Femur (tissue), 1 donor: Measurements from ENCODE around the gene WFDC10B.
"Not testable (repeated sequence)": the region's sequence is repeated elsewhere in the genome, so short reads cannot be mapped to it uniquely, and the experiment has no call there.

Experiments used
- DNase-seq: peaks from one replicate; pipeline ENCODE4 v3.0.0-alpha.2; 2017

The WFDC10B gene

DNA sequence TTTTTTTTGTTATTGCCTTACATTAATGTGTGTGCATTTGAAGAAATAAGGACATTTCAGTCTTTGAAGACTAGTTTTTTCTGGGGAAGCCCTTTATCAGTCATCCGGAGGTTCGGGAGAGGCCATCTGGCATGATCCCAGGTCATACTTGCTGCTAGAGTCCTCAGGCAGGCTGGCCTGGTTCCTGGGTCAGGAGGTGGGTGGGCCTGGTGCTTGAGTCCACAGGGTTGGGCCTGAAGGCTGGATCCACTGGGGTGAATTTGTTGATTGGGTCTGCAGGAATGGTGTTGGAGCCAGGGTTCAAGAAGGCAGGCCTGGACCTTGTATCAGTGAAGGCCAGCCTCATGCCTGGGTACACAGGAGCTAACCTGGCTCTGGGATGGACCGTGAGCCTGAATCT, 57.9 kb downstream of the WFDC10B start:
- DNase-seq: no peak

DNA sequence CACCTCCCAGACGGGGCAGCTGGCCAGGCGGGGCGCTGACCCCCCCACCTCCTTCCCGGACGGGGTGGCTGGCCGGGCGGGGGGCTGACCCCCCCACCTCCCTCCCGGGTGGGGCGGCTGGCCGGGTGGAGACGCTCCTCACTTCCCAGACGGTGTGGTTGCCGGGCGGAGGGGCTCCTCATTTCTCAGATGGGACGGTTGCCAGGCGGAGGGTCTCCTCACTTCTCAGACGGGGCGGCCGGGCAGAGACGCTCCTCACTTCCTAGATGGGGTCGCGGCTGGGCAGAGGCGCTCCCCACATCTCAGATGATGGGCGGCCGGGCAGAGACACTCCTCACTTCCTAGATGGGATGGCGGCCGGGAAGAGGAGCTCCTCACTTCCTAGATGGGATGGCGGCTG, 59.0 kb downstream of the WFDC10B start:
- DNase-seq: not testable (repeated sequence)

DNA sequence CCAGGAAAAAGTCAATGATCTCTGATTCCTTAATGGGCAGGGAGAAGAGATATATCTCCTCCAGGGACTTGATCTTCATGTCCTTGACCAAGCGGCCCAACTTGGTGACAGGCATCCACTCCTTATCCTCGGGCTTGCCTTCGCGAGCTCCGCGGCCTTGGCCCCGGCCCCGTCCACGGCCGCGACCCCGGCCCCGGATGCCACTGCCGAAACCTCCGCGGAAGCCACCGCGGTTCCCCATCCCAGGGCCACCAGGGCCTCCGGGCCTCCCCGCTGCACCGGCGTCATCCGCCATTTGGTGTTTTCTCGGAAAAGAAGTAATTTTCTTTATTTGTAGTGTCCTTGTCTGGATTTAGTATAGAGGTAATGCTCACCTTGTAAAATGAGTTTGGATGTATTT, 63.7 kb downstream of the WFDC10B start:
- not testable (repeated sequence) for DNase-seq

DNA sequence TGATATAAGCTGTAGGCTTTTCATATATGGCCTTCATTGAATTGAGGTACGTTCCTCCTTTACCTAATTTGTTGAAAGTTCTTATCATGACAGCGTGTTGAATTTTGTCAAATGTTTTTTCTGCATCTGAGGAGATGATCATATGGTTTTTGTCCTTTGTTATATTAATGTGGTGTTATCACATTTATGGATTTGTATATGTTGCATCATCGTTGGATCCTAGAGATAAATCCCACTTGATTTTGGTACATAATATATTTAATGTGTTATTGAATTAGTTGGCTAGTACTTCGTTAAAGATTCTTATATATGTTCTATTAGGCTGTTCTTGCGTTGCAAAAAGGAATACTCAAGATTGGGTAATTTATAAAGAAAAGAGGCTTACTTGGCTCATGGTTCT, 65.1 kb downstream of the WFDC10B start:
- DNase-seq: no peak

DNA sequence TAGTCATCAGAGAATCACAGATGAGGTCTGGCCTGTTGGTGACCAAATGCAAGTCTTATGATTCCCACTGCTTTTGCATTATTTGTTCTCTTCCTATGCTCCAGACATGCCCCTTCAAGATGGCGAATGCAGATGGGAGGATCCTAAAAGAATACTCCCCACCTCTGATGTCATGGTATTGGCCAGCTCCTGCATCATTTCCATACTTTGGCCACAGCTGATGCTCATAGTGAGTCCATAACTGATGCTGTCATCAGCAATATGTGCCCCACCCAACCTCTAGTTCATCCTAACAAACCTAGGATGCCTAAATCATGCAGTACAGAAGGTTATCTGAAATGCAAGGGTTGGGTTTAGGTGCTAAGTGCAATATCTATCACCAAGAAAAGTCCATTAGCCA, 68.3 kb downstream of the WFDC10B start:
- DNase-seq: no peak
